Loucy (cell line): ENCODE data around the gene LRRC63.

Experiments
- H2AFZ ChIP-seq: fragments of 200-600 bp; sonication (generic); 2 replicates; pipeline ENCODE4 v1.6.0; 2016; ENCODE audit warnings: antibody characterized with exemption, mild to moderate bottlenecking, low read length, moderate library complexity
- H3F3A ChIP-seq: fragments of 200-600 bp; 2 replicates; pipeline ENCODE4 v1.6.0; 2016; ENCODE audit warnings: antibody characterized with exemption, low read depth, mild to moderate bottlenecking
- H3K27me3 ChIP-seq: fragments of 200-600 bp; sonication (generic); 2 replicates; pipeline ENCODE4 v1.6.1; 2014; ENCODE audit warnings: low read length, mild to moderate bottlenecking; ENCODE audit not compliant: insufficient read depth, poor library complexity, severe bottlenecking
- H3K36me3 ChIP-seq: fragments of 200-600 bp; sonication (generic); 2 replicates; pipeline ENCODE4 v1.6.1; 2016; ENCODE audit warnings: low read length; ENCODE audit not compliant: insufficient read depth
- H3K4me1 ChIP-seq: fragments of 200-600 bp; sonication (generic); 2 replicates; pipeline ENCODE4 v1.5.1; 2014; ENCODE audit warnings: low read length, mild to moderate bottlenecking; ENCODE audit not compliant: insufficient read depth, poor library complexity, severe bottlenecking
- H3K4me2 ChIP-seq: fragments of 200-600 bp; sonication (generic); 2 replicates; pipeline ENCODE4 v1.6.0; 2014; ENCODE audit warnings: antibody characterized with exemption, low read length, low read depth, mild to moderate bottlenecking; ENCODE audit not compliant: poor library complexity, severe bottlenecking
- H3K4me3 ChIP-seq: fragments of 200-600 bp; sonication (generic); 2 replicates; pipeline ENCODE4 v1.5.1; 2014; ENCODE audit warnings: low read length, mild to moderate bottlenecking, mixed read lengths; ENCODE audit not compliant: poor library complexity, severe bottlenecking
- H3K79me2 ChIP-seq: fragments of 200-600 bp; sonication (generic); 2 replicates; pipeline ENCODE4 v1.6.1; 2014; ENCODE audit warnings: low read length; ENCODE audit not compliant: insufficient read depth
- H3K9ac ChIP-seq: fragments of 200-600 bp; sonication (generic); 2 replicates; pipeline ENCODE4 v1.6.0; 2014; ENCODE audit warnings: mild to moderate bottlenecking, low read depth, low read length, moderate library complexity; ENCODE audit not compliant: poor library complexity, severe bottlenecking
- H3K9me2 ChIP-seq: fragments of 200-600 bp; sonication (generic); replicated peaks from 2 replicates; pipeline ENCODE4 v1.6.1; 2016; ENCODE audit warnings: low read depth, low read length, mixed read lengths
- H3K9me3 ChIP-seq: fragments of 200-600 bp; sonication (generic); 2 replicates; pipeline ENCODE4 v1.6.1; 2014; ENCODE audit warnings: mild to moderate bottlenecking, antibody characterized with exemption, low read length, low read depth; ENCODE audit not compliant: insufficient read depth
- H4K20me1 ChIP-seq: fragments of 200-600 bp; sonication (generic); 2 replicates; pipeline ENCODE4 v1.6.0; 2014; ENCODE audit warnings: antibody characterized with exemption, low read length, mild to moderate bottlenecking; ENCODE audit not compliant: insufficient read depth, poor library complexity, severe bottlenecking
- CTCF ChIP-seq: fragments of 200-600 bp; sonication (generic); conservative IDR thresholded peaks from 2 replicates; pipeline ENCODE4 v1.5.1; 2014; ENCODE audit warnings: mild to moderate bottlenecking, antibody characterized with exemption, low read length
- EZH2phosphoT487 ChIP-seq: fragments of 200-600 bp; IDR thresholded peaks from 2 replicates; pipeline ENCODE4 v1.6.1; 2018; ENCODE audit warnings: antibody characterized with exemption, mild to moderate bottlenecking, moderate library complexity, borderline replicate concordance

LRRC63 gene

GRCh38 chr13:46293436-46293835 is 81.7 kb downstream of the LRRC63 start:
- Histone ChIP-seq H3F3A (0 out of 2 replicates have a peak, but pooled peaks cover 12% of the 10 kb centered on the region), H3K4me2 (no peak overlapping the region), H4K20me1 (no peaks in the 10 kb centered on the region), H3K79me2 (no peaks in the 10 kb centered on the region), H3K27me3 (no peaks in the 10 kb centered on the region), H3K4me3 (no peak overlapping the region), H3K9ac (no peak overlapping the region), H3K36me3 (no peaks in the 10 kb centered on the region), H3K9me3 (no peaks in the 10 kb centered on the region), H3K4me1 (peaks cover 28% of the 10 kb centered on the region), H2AFZ (no peak overlapping the region), H3K9me2 (no peaks in the 10 kb centered on the region)
- no peak for TF ChIP-seq CTCF
- no peak for TF ChIP-seq EZH2phosphoT487

- TF ChIP-seq CTCF, result no peak
- TF ChIP-seq EZH2phosphoT487, result no peak
- Histone ChIP-seq H3K9me3 (peaks cover 12% of the 10 kb centered on the region; the same call in 1 of the 2 replicates), H3K36me3 (no peaks in the 10 kb centered on the region), H2AFZ (peak overlapping the region; percentile 67), H3K4me2 (peak overlapping the region; percentile 78), H4K20me1 (no peaks in the 10 kb centered on the region), H3K4me1 (peaks cover 25% of the 10 kb centered on the region), H3K4me3 (peak overlapping the region; percentile 50), H3K9me2 (no peaks in the 10 kb centered on the region), H3K27me3 (no peaks in the 10 kb centered on the region), H3K79me2 (no peaks in the 10 kb centered on the region), H3F3A (0 out of 2 replicates have a peak, but pooled peaks cover 12% of the 10 kb centered on the region), H3K9ac (peak overlapping the region; percentile 35)
Observed at GRCh38 chr13:46295491-46296114, 83.9 kb downstream of the LRRC63 start.

- Histone ChIP-seq H3K79me2 (no peaks in the 10 kb centered on the region), H3K9me2 (no peaks in the 10 kb centered on the region), H3K36me3 (no peaks in the 10 kb centered on the region), H2AFZ (peak overlapping the region; percentile 67), H3K4me3 (peak overlapping the region; percentile 50), H3K9me3 (peaks cover 12% of the 10 kb centered on the region; the same call in 1 of the 2 replicates), H3K4me2 (peak overlapping the region; percentile 78), H4K20me1 (no peaks in the 10 kb centered on the region), H3K4me1 (peaks cover 25% of the 10 kb centered on the region), H3F3A (0 out of 2 replicates have a peak, but pooled peaks cover 12% of the 10 kb centered on the region), H3K27me3 (no peaks in the 10 kb centered on the region), H3K9ac (peak overlapping the region; percentile 35)
- TF ChIP-seq EZH2phosphoT487 (no peak), CTCF (no peak)
Observed at GRCh38 chr13:46296115-46296822, 84.5 kb downstream of the LRRC63 start.
